ENCODE data around the gene MTREX. TPM values are rescaled to one million over a fixed set of nuclear protein-coding genes. Genes with fewer than 3 reads are reported as not detected.

Gene MTREX
- total and polyA plus RNA-seq, 2 donors (not counting 1 experiment from before 2014, with no cell fraction given), result 7.9 to 94.0 TPM

DNA sequence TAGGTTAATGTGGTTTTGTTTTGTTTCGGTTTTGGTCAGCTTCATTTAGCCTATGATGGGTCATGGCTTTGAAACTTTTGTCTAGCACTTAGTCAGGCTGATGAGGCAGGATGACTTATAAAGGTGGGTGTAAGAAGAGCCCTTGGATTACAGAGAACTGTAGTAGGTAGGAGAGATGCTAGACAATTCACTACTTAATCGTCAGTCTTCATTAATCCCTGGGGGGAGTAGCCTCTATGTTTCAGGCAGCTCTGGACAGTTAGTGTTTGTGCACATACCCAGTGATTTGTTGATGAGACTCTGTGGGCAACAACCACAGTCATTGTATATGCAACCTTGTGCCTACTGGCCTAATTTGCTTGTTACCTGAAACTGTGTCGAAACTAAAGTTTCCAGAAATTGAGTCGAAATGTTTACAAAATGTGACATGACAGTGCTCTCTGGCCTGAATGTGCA, 113.3 kb downstream of the MTREX start:
- Mint-ChIP-seq H3K27ac (peak overlapping the region; percentile 33), H3K9me3 (ENCODE audit: insufficient read depth) (no peaks in the 10 kb centered on the region), H3K4me1 (peaks cover 9% of the 10 kb centered on the region), H3K4me3 (no peak overlapping the region), H3K27me3 (no peaks in the 10 kb centered on the region)
- no peak overlapping the region for H2AFZ ChIP-seq (ENCODE audit: insufficient read depth, low read depth, low read length, poor library complexity, severe bottlenecking)
- DNase-seq, result no peak
- H3K27ac ChIP-seq (ENCODE audit: low read length in 2 of 2), result no peak overlapping the region
- no peaks in the 10 kb centered on the region for H4K20me1 ChIP-seq (ENCODE audit: control insufficient read depth, insufficient read depth, low read length, poor library complexity, severe bottlenecking)
- H3K79me2 ChIP-seq (ENCODE audit: control insufficient read depth, insufficient read depth, low read length), result no peaks in the 10 kb centered on the region
- H3K9me3 ChIP-seq (ENCODE audit: control extremely low read depth in 1 of 3, control insufficient read depth in 2 of 3, insufficient read depth in 1 of 3, low read length in 2 of 3), result no peaks in the 10 kb centered on the region
- no peak overlapping the region for H3K4me3 ChIP-seq (ENCODE audit: control extremely low read depth in 1 of 5, extremely low read depth in 1 of 5, insufficient read depth in 1 of 5, low read depth in 2 of 5, low read length in 4 of 5)
- 72% methylated on average over 3 of the region's 4 CpGs for WGBS (ENCODE audit: insufficient coverage)
- CTCF ChIA-PET, result interaction anchor here (0.6 kb wide), 1 partner anchor 1443 kb away, joined by 4 read pairs; no protein-coding TSS in a partner anchor
- H3K27me3 ChIP-seq (replicated peaks in 1 of 4; ENCODE audit: control extremely low read depth in 1 of 4, control insufficient read depth in 3 of 4, insufficient read depth in 4 of 4, low read length in 3 of 4), result no peaks in the 10 kb centered on the region
- intact Hi-C loops (cut with micrococcal nuclease), result no loop called here
- no peak overlapping the region for H3K4me2 ChIP-seq (replicated peaks; ENCODE audit: low read depth, low read length, poor library complexity, severe bottlenecking)
- peaks cover 3 to 72% of the 10 kb centered on the region in 2 experiments for H3K36me3 ChIP-seq (replicated peaks in 1 of 2; ENCODE audit: control extremely low read depth in 1 of 2, control insufficient read depth in 1 of 2, extremely low read depth in 1 of 2, insufficient read depth in 2 of 2, low read length in 1 of 2)
- POLR2A ChIA-PET, result no interaction called here
- no peak overlapping the region for H3K9ac ChIP-seq (ENCODE audit: low read length)
- no peak for ATAC-seq (ENCODE audit: low read depth)
- no peaks in the 10 kb centered on the region for H3K4me1 ChIP-seq (ENCODE audit: control insufficient read depth in 2 of 2, insufficient read depth in 2 of 2, low read length in 2 of 2)
- TF ChIP-seq EZH2 (IDR thresholded peaks at IDR 0.05; ENCODE audit: borderline replicate concordance, insufficient read depth, low read depth, low read length, poor library complexity, severe bottlenecking), result no peak

DNA sequence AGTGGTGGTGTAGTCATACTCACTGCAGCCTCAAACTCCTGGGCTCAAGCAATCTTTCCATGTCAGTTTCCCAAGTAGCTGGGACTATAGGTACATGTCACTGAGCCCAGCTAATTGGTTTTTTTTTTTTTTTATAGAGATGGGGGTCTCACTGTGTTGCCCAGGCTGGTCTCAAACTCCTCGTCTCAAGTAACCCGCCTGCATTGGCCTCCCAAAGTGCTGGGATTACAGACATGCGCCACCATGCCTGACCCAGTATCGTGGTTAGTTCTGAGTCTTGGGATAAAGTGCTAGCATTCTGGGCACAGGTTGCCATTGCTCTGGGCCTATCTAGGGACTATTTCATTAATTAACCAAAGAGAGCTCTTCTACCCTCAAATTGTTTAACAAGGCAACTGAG, 118.7 kb downstream of the MTREX start:
- Histone ChIP-seq H2AFZ (ENCODE audit: insufficient read depth, low read depth, low read length, poor library complexity, severe bottlenecking) (no peak overlapping the region), H3K4me1 (ENCODE audit: control insufficient read depth in 2 of 2, insufficient read depth in 2 of 2, low read length in 2 of 2) (no peaks in the 10 kb centered on the region), H3K9ac (ENCODE audit: low read length) (no peak overlapping the region), H4K20me1 (ENCODE audit: control insufficient read depth, insufficient read depth, low read length, poor library complexity, severe bottlenecking) (no peaks in the 10 kb centered on the region), H3K4me2 (replicated peaks; ENCODE audit: low read depth, low read length, poor library complexity, severe bottlenecking) (no peak overlapping the region), H3K9me3 (ENCODE audit: control extremely low read depth in 1 of 3, control insufficient read depth in 2 of 3, insufficient read depth in 1 of 3, low read length in 2 of 3) (peaks cover 0 to 13% (median 9%) of the 10 kb centered on the region in 3 donors), H3K79me2 (ENCODE audit: control insufficient read depth, insufficient read depth, low read length) (no peaks in the 10 kb centered on the region), H3K27me3 (replicated peaks in 1 of 4; ENCODE audit: control extremely low read depth in 1 of 4, control insufficient read depth in 3 of 4, insufficient read depth in 4 of 4, low read length in 3 of 4) (no peaks in the 10 kb centered on the region), H3K27ac (ENCODE audit: low read length in 2 of 2) (no peak overlapping the region), H3K36me3 (replicated peaks in 1 of 2; ENCODE audit: control extremely low read depth in 1 of 2, control insufficient read depth in 1 of 2, extremely low read depth in 1 of 2, insufficient read depth in 2 of 2, low read length in 1 of 2) (peaks cover 3 to 78% of the 10 kb centered on the region in 2 experiments), H3K4me3 (ENCODE audit: control extremely low read depth in 1 of 5, extremely low read depth in 1 of 5, insufficient read depth in 1 of 5, low read depth in 2 of 5, low read length in 4 of 5) (no peak overlapping the region)
- Mint-ChIP-seq H3K27ac (no peak overlapping the region), H3K4me3 (no peak overlapping the region), H3K4me1 (no peaks in the 10 kb centered on the region), H3K27me3 (no peaks in the 10 kb centered on the region), H3K9me3 (ENCODE audit: insufficient read depth) (no peaks in the 10 kb centered on the region)
- ChIA-PET POLR2A (no interaction called here), CTCF (no interaction called here)
- ATAC-seq (ENCODE audit: low read depth) (no peak), DNase-seq (no peak)
- no peak for TF ChIP-seq EZH2 (IDR thresholded peaks at IDR 0.05; ENCODE audit: borderline replicate concordance, insufficient read depth, low read depth, low read length, poor library complexity, severe bottlenecking)
- TF ChIP-seq, protein P1, sequence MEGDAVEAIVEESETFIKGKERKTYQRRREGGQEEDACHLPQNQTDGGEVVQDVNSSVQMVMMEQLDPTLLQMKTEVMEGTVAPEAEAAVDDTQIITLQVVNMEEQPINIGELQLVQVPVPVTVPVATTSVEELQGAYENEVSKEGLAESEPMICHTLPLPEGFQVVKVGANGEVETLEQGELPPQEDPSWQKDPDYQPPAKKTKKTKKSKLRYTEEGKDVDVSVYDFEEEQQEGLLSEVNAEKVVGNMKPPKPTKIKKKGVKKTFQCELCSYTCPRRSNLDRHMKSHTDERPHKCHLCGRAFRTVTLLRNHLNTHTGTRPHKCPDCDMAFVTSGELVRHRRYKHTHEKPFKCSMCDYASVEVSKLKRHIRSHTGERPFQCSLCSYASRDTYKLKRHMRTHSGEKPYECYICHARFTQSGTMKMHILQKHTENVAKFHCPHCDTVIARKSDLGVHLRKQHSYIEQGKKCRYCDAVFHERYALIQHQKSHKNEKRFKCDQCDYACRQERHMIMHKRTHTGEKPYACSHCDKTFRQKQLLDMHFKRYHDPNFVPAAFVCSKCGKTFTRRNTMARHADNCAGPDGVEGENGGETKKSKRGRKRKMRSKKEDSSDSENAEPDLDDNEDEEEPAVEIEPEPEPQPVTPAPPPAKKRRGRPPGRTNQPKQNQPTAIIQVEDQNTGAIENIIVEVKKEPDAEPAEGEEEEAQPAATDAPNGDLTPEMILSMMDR (IDR thresholded peaks at IDR 0.05), result no peak
- 100% methylated on average over 2 of the region's 4 CpGs for WGBS (ENCODE audit: insufficient coverage)
- intact Hi-C loops (cut with micrococcal nuclease), result no loop called here

All from B cell (primary cell).